NCI-H2227 (cell line): ENCODE measurements around the gene PRPF40A.

Experiments used
- DNase-seq: peaks from one replicate; lab custom pipeline; 2025; ENCODE audit not compliant: unreplicated experiment; lab: John Stamatoyannopoulos, UW

PRPF40A gene

GRCh38 chr2:152718076-152718908 lies 1.0 kb upstream of the PRPF40A start, which contains the start of gene ARL6IP6:
TSS of gene ARL6IP6 (plus strand) at chr2:152718620. CDS start at chr2:152718625, 5 bp downstream.
- DNase-seq = peak; percentile 98

GRCh38 chr2:152716805-152717227 lies 445 bp downstream of the PRPF40A start:
- DNase-seq = peak; percentile 66

- peak; percentile 65 for DNase-seq
Measured at GRCh38 chr2:152715854-152716428, 1.3 kb downstream of the PRPF40A start.

GRCh38 chr2:152715112-152715511 lies 2.1 kb downstream of the PRPF40A start:
- no peak for DNase-seq

GRCh38 chr2:152710713-152711112 lies 6.5 kb downstream of the PRPF40A start:
- no peak for DNase-seq

- no peak for DNase-seq
Measured at GRCh38 chr2:152708742-152709141, 8.5 kb downstream of the PRPF40A start.

- no peak for DNase-seq
Measured at GRCh38 chr2:152706477-152707021, 10.7 kb downstream of the PRPF40A start.

GRCh38 chr2:152701198-152701597 lies 16.1 kb downstream of the PRPF40A start:
- DNase-seq = no peak

- DNase-seq = no peak
Measured at GRCh38 chr2:152696476-152696875, 20.8 kb downstream of the PRPF40A start.

GRCh38 chr2:152695763-152696162 lies 21.5 kb downstream of the PRPF40A start:
- no peak for DNase-seq

- DNase-seq = no peak
Measured at GRCh38 chr2:152694161-152694661, 23.1 kb downstream of the PRPF40A start.

- no peak for DNase-seq
Measured at GRCh38 chr2:152693033-152693432, 24.2 kb downstream of the PRPF40A start.

- DNase-seq = no peak
Measured at GRCh38 chr2:152686321-152686720, 30.9 kb downstream of the PRPF40A start.

- DNase-seq = no peak
Measured at GRCh38 chr2:152683400-152683799, 33.9 kb downstream of the PRPF40A start.

GRCh38 chr2:152682663-152683062 lies 34.6 kb downstream of the PRPF40A start:
- no peak for DNase-seq

GRCh38 chr2:152678808-152679207 lies 38.5 kb downstream of the PRPF40A start:
- DNase-seq = no peak

- DNase-seq = no peak
Measured at GRCh38 chr2:152676461-152676860, 40.8 kb downstream of the PRPF40A start.

GRCh38 chr2:152674334-152674733 lies 42.9 kb downstream of the PRPF40A start:
- no peak for DNase-seq

GRCh38 chr2:152664725-152665124 lies 52.5 kb downstream of the PRPF40A start:
- no peak for DNase-seq

- no peak for DNase-seq
Measured at GRCh38 chr2:152661076-152661475, 56.2 kb downstream of the PRPF40A start.

- no peak for DNase-seq
Measured at GRCh38 chr2:152658221-152658620, 59.0 kb downstream of the PRPF40A start.

GRCh38 chr2:152657043-152657442 lies 60.2 kb downstream of the PRPF40A start:
- DNase-seq = no peak
